ENCODE measurements around the gene ASRGL1. TPM values are rescaled to one million over a fixed set of nuclear protein-coding genes. Genes with fewer than 3 reads are reported as not detected.

ASRGL1 gene
- total RNA-seq, 1 donor from 2014 or later = 6.7 TPM

GRCh38 chr11:62401811-62402210, 64.6 kb downstream of the ASRGL1 start:
- H3K4me3 Mint-ChIP-seq = no peak overlapping the region
- TF ChIP-seq, protein P1, sequence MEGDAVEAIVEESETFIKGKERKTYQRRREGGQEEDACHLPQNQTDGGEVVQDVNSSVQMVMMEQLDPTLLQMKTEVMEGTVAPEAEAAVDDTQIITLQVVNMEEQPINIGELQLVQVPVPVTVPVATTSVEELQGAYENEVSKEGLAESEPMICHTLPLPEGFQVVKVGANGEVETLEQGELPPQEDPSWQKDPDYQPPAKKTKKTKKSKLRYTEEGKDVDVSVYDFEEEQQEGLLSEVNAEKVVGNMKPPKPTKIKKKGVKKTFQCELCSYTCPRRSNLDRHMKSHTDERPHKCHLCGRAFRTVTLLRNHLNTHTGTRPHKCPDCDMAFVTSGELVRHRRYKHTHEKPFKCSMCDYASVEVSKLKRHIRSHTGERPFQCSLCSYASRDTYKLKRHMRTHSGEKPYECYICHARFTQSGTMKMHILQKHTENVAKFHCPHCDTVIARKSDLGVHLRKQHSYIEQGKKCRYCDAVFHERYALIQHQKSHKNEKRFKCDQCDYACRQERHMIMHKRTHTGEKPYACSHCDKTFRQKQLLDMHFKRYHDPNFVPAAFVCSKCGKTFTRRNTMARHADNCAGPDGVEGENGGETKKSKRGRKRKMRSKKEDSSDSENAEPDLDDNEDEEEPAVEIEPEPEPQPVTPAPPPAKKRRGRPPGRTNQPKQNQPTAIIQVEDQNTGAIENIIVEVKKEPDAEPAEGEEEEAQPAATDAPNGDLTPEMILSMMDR (IDR thresholded peaks at IDR 0.05; ENCODE audit: unreplicated experiment) = no peak
- no peaks in the 10 kb centered on the region for H3K9me3 Mint-ChIP-seq
- DNase-seq (ENCODE audit: low spot score in 2 of 2, unreplicated experiment in 2 of 2) = no peak
- no peaks in the 10 kb centered on the region for H3K27me3 Mint-ChIP-seq (ENCODE audit: low read depth)
- H3K36me3 Mint-ChIP-seq = no peaks in the 10 kb centered on the region
- H3K4me1 Mint-ChIP-seq = peaks cover 77% of the 10 kb centered on the region
- H3K27ac Mint-ChIP-seq = peak overlapping the region; percentile 93

- H3K27me3 Mint-ChIP-seq (ENCODE audit: low read depth) = no peaks in the 10 kb centered on the region
- H3K9me3 Mint-ChIP-seq = no peaks in the 10 kb centered on the region
- peak overlapping the region; percentile 93 for H3K27ac Mint-ChIP-seq
- TF ChIP-seq, protein P1 (IDR thresholded peaks at IDR 0.05; ENCODE audit: unreplicated experiment) = no peak
- H3K4me1 Mint-ChIP-seq = peaks cover 73% of the 10 kb centered on the region
- DNase-seq (ENCODE audit: low spot score in 2 of 2, unreplicated experiment in 2 of 2) = no peak
- H3K36me3 Mint-ChIP-seq = no peaks in the 10 kb centered on the region
- H3K4me3 Mint-ChIP-seq = no peak overlapping the region
These were observed 65.1 kb downstream of the ASRGL1 start for GRCh38 chr11:62402226-62402959.

- no peak for DNase-seq (ENCODE audit: low spot score in 2 of 2, unreplicated experiment in 2 of 2)
- Mint-ChIP-seq H3K27ac (peak overlapping the region; percentile 93), H3K36me3 (no peaks in the 10 kb centered on the region), H3K9me3 (no peaks in the 10 kb centered on the region), H3K4me3 (no peak overlapping the region), H3K27me3 (ENCODE audit: low read depth) (no peaks in the 10 kb centered on the region), H3K4me1 (peaks cover 65% of the 10 kb centered on the region)
- TF ChIP-seq, protein P1 (IDR thresholded peaks at IDR 0.05; ENCODE audit: unreplicated experiment) = no peak
These were observed 65.9 kb downstream of the ASRGL1 start for GRCh38 chr11:62402960-62403730.

GRCh38 chr11:62404435-62404834, 67.2 kb downstream of the ASRGL1 start:
- H3K4me1 Mint-ChIP-seq = peaks cover 52% of the 10 kb centered on the region
- no peaks in the 10 kb centered on the region for H3K36me3 Mint-ChIP-seq
- H3K9me3 Mint-ChIP-seq = no peaks in the 10 kb centered on the region
- TF ChIP-seq, protein P1 (IDR thresholded peaks at IDR 0.05; ENCODE audit: unreplicated experiment) = no peak
- DNase-seq (ENCODE audit: low spot score in 2 of 2, unreplicated experiment in 2 of 2) = no peak
- H3K27me3 Mint-ChIP-seq (ENCODE audit: low read depth) = no peaks in the 10 kb centered on the region
- no peak overlapping the region for H3K4me3 Mint-ChIP-seq
- peak overlapping the region; percentile 17 for H3K27ac Mint-ChIP-seq

GRCh38 chr11:62404901-62405300, 67.7 kb downstream of the ASRGL1 start:
- no peak overlapping the region for H3K4me3 Mint-ChIP-seq
- no peaks in the 10 kb centered on the region for H3K36me3 Mint-ChIP-seq
- no peak for DNase-seq (ENCODE audit: low spot score in 2 of 2, unreplicated experiment in 2 of 2)
- peaks cover 48% of the 10 kb centered on the region for H3K4me1 Mint-ChIP-seq
- H3K27ac Mint-ChIP-seq = peak overlapping the region; percentile 17
- H3K9me3 Mint-ChIP-seq = no peaks in the 10 kb centered on the region
- TF ChIP-seq, protein P1 (IDR thresholded peaks at IDR 0.05; ENCODE audit: unreplicated experiment) = no peak
- no peaks in the 10 kb centered on the region for H3K27me3 Mint-ChIP-seq (ENCODE audit: low read depth)
